Keratinocyte (primary cell): ENCODE data around the gene HPSE2. TPM values are rescaled to one million over a fixed set of nuclear protein-coding genes. Genes with fewer than 3 reads are reported as not detected.

Experiments
- DNase-seq: peaks from one replicate; pipeline ENCODE4 v3.0.0-alpha.2; 2011; ENCODE audit warnings: low read depth, missing footprints, low spot score
- FAIRE-seq: peaks from 2 replicates; lab custom pipeline; 2011; peaks lifted over from hg19 to GRCh38; lab: Jason Lieb, UNC
- H2AFZ ChIP-seq: 2 replicates; pipeline ENCODE4 v1.6.0; 2012; ENCODE audit warnings: low read length, control low read depth, inconsistent platforms; ENCODE audit not compliant: control insufficient read depth
- H3K27ac ChIP-seq: 2 replicates; pipeline ENCODE4 v1.5.1; 2011; ENCODE audit warnings: low read length; ENCODE audit not compliant: control insufficient read depth, insufficient read depth
- H3K27me3 ChIP-seq: 3 replicates; pipeline ENCODE4 v1.6.0; 2011; ENCODE audit warnings: low read length; ENCODE audit not compliant: control insufficient read depth, insufficient read depth; ENCODE audit errors: extremely low read depth
- H3K36me3 ChIP-seq, 2 experiments: 2 replicates in 1 of 2; 3 replicates in 1 of 2; pipeline ENCODE4 v1.5.1; 2011; ENCODE audit warnings: low read length in 2 of 2, mild to moderate bottlenecking in 1 of 2; ENCODE audit not compliant: control insufficient read depth in 2 of 2, insufficient read depth in 2 of 2; ENCODE audit errors: extremely low read depth in 1 of 2
- H3K4me1 ChIP-seq: 3 replicates; pipeline ENCODE4 v1.5.1; 2011; ENCODE audit warnings: low read length; ENCODE audit not compliant: control insufficient read depth, insufficient read depth; ENCODE audit errors: extremely low read depth
- H3K4me2 ChIP-seq: 3 replicates; pipeline ENCODE4 v1.6.0; 2011; ENCODE audit warnings: low read depth, low read length; ENCODE audit not compliant: control insufficient read depth, insufficient read depth; ENCODE audit errors: extremely low read depth
- H3K4me3 ChIP-seq, 3 experiments: fragments of 200-600 bp in 1 of 3; sonication (generic) in 1 of 3; 2 replicates in 2 of 3; 3 replicates in 1 of 3; pipeline ENCODE4 v1.5.1; 2011 to 2016; ENCODE audit warnings: low read length in 3 of 3, mild to moderate bottlenecking in 3 of 3, control low read depth in 2 of 3, inconsistent platforms in 1 of 3, low read depth in 1 of 3, mixed read lengths in 1 of 3, mixed run types in 1 of 3, moderate library complexity in 1 of 3; ENCODE audit not compliant: control insufficient read depth in 2 of 3, insufficient read depth in 2 of 3; ENCODE audit errors: extremely low read depth in 1 of 3
- H3K79me2 ChIP-seq: 2 replicates; pipeline ENCODE4 v1.6.0; 2012; ENCODE audit warnings: low read length; ENCODE audit not compliant: control insufficient read depth, insufficient read depth
- H3K9ac ChIP-seq: 3 replicates; pipeline ENCODE4 v1.6.0; 2011; ENCODE audit warnings: low read length; ENCODE audit not compliant: control insufficient read depth, insufficient read depth; ENCODE audit errors: extremely low read depth
- H3K9me1 ChIP-seq: 3 replicates; pipeline ENCODE4 v1.6.0; 2011; ENCODE audit warnings: low read length; ENCODE audit not compliant: control insufficient read depth, insufficient read depth; ENCODE audit errors: extremely low read depth
- H3K9me3 ChIP-seq: 2 replicates; pipeline ENCODE4 v1.5.1; 2012; ENCODE audit warnings: low read depth, low read length; ENCODE audit not compliant: control insufficient read depth
- H4K20me1 ChIP-seq: 3 replicates; pipeline ENCODE4 v1.6.0; 2011; ENCODE audit warnings: low read length; ENCODE audit not compliant: control insufficient read depth, insufficient read depth; ENCODE audit errors: extremely low read depth
- CTCF ChIP-seq, 3 experiments: IDR thresholded peaks in 1 of 3; conservative IDR thresholded peaks in 1 of 3; optimal IDR thresholded peaks in 1 of 3; 2 replicates in 2 of 3; 3 replicates in 1 of 3; pipeline versions ENCODE3 to v1.5.1; 2011; ENCODE audit warnings: low read length in 3 of 3, mild to moderate bottlenecking in 3 of 3, moderate library complexity in 2 of 3, control low read depth in 1 of 3, inconsistent platforms in 1 of 3; ENCODE audit not compliant: insufficient read depth in 2 of 3; ENCODE audit errors: extremely low read depth in 1 of 3
- EZH2 ChIP-seq: IDR thresholded peaks from one replicate; pipeline ENCODE4 v1.6.1; 2012; ENCODE audit warnings: inconsistent platforms, mild to moderate bottlenecking, low read length, moderate library complexity
- dilution Hi-C: fragments of 300-500 bp; cut with MboI; formaldehyde crosslinking; loops from one replicate; pipeline ENCODE4 v1.7.0; 2020; ENCODE audit warnings: low sequenced_read_pairs; ENCODE audit not compliant: extremely low pct_ligation_motif_present
- polyA plus RNA-seq, 5 experiments: library from polyadenylated mRNA; depleted of rRNA in 3 of 5; stranded (reverse) in 3 of 5; stranded (forward) in 1 of 5; unstranded in 1 of 5; fragments of >200 nt; gene quantifications; 1 replicate in 1 of 5; 2 replicates in 3 of 5; 3 replicates in 1 of 5; pipeline versions ENCODE4 v1.2.1 to v1.2.3, GENCODE V29; 2011 to 2012; ENCODE audit warnings: missing spikeins in 2 of 5, low read depth in 1 of 5, low replicate concordance in 1 of 5

Gene HPSE2
- polyA plus RNA-seq, 1 donor (not counting 4 experiments of a cell fraction or from before 2014, with no cell fraction given): 0.01 TPM

GRCh38 chr10:99125879-99126278, 109.8 kb downstream of the HPSE2 start:
- H3K27ac ChIP-seq: no peak overlapping the region
- no peak overlapping the region for H2AFZ ChIP-seq
- dilution Hi-C loops: no loop called here
- no peak overlapping the region for H3K4me3 ChIP-seq
- H4K20me1 ChIP-seq: no peaks in the 10 kb centered on the region
- no peak for DNase-seq
- no peaks in the 10 kb centered on the region for H3K27me3 ChIP-seq
- no peak for TF ChIP-seq EZH2
- no peak for TF ChIP-seq CTCF (optimal IDR thresholded peaks at IDR 0.05 in 1 of 3, IDR thresholded peaks at IDR 0.05 in 1 of 3, conservative IDR thresholded peaks at IDR 0.05 in 1 of 3; ENCODE audit: extremely low read depth in 1 of 3, insufficient read depth in 2 of 3, low read length in 3 of 3)
- no peak overlapping the region for H3K4me2 ChIP-seq
- no peaks in the 10 kb centered on the region for H3K9me3 ChIP-seq
- H3K36me3 ChIP-seq: no peaks in the 10 kb centered on the region
- no peaks in the 10 kb centered on the region for H3K4me1 ChIP-seq
- FAIRE-seq: no peak
- no peaks in the 10 kb centered on the region for H3K9me1 ChIP-seq
- H3K79me2 ChIP-seq: no peaks in the 10 kb centered on the region
- H3K9ac ChIP-seq: no peak overlapping the region

DNA sequence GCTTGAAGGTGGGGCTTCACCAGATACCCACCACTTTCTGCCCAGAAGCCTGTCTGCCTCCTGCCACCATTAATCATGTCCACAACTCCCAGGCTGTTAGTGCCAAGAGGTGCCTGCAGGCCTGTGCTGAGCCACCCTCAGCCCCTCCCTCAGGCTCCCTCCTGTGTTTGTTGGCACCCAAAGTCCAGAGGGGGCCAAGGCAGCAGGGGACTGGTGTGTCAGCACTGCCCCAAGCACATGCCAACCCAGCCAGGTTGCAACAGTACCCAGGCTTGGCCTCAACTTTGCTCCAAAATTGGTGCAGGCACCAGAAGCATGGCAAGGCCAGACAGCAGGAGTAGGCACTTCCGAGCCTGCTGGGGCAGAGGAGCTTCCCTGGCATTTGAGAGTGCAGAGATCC, 111.3 kb downstream of the HPSE2 start:
- Histone ChIP-seq H3K9me1 (no peaks in the 10 kb centered on the region), H3K27ac (no peak overlapping the region), H3K9ac (no peak overlapping the region), H4K20me1 (no peaks in the 10 kb centered on the region), H3K9me3 (no peaks in the 10 kb centered on the region), H3K4me2 (no peak overlapping the region), H3K4me1 (no peaks in the 10 kb centered on the region), H3K4me3 (no peak overlapping the region), H3K27me3 (no peaks in the 10 kb centered on the region), H3K36me3 (no peaks in the 10 kb centered on the region), H2AFZ (no peak overlapping the region), H3K79me2 (no peaks in the 10 kb centered on the region)
- dilution Hi-C loops: no loop called here
- FAIRE-seq (no peak), DNase-seq (no peak)
- TF ChIP-seq EZH2: no peak
- TF ChIP-seq CTCF (optimal IDR thresholded peaks at IDR 0.05 in 1 of 3, IDR thresholded peaks at IDR 0.05 in 1 of 3, conservative IDR thresholded peaks at IDR 0.05 in 1 of 3; ENCODE audit: extremely low read depth in 1 of 3, insufficient read depth in 2 of 3, low read length in 3 of 3): no peak
